Ishikawa (cell line): ENCODE data around the gene NSUN5.

ENCODE experiments used
- CEBPB ChIP-seq: IDR thresholded peaks from 2 replicates; pipeline ENCODE4 v1.6.1; 2012
- CREB1 ChIP-seq: IDR thresholded peaks from 2 replicates; pipeline ENCODE4 v1.6.1; 2012; ENCODE audit warnings: low read depth
- EGR1 ChIP-seq: IDR thresholded peaks from 2 replicates; pipeline ENCODE4 v1.6.1; 2012
- EP300 ChIP-seq: IDR thresholded peaks from 2 replicates; pipeline ENCODE4 v1.6.1; 2012; ENCODE audit warnings: borderline replicate concordance
- FOXM1 ChIP-seq: IDR thresholded peaks from 2 replicates; pipeline ENCODE4 v1.6.1; 2012; ENCODE audit warnings: low read depth, borderline replicate concordance
- NFIC ChIP-seq: IDR thresholded peaks from 2 replicates; pipeline ENCODE4 v1.6.1; 2012
- RAD21 ChIP-seq: IDR thresholded peaks from 2 replicates; pipeline ENCODE4 v1.6.1; 2012; ENCODE audit warnings: low read depth
- TAF1 ChIP-seq: IDR thresholded peaks from 2 replicates; pipeline ENCODE4 v1.6.1; 2012; ENCODE audit warnings: low read depth, mild to moderate bottlenecking
- TCF12 ChIP-seq: IDR thresholded peaks from 2 replicates; pipeline ENCODE4 v1.6.1; 2012; ENCODE audit warnings: low read depth
- TEAD4 ChIP-seq: IDR thresholded peaks from 2 replicates; pipeline ENCODE4 v1.6.1; 2012
- YY1 ChIP-seq: IDR thresholded peaks from 2 replicates; pipeline ENCODE4 v1.6.1; 2012; ENCODE audit warnings: low read depth
- ZBTB7A ChIP-seq: IDR thresholded peaks from 2 replicates; pipeline ENCODE4 v1.6.1; 2012; ENCODE audit warnings: low read depth
- TF ChIP-seq, protein P1 (sequence below): IDR thresholded peaks from 2 replicates; pipeline ENCODE4 v1.6.1; 2012
- TF ChIP-seq, protein P2 (sequence below): IDR thresholded peaks from 2 replicates; pipeline ENCODE4 v1.6.1; 2012
- TF ChIP-seq, protein P3 (sequence below): IDR thresholded peaks from 2 replicates; pipeline ENCODE4 v1.6.1; 2012; ENCODE audit warnings: low read depth, mild to moderate bottlenecking

Gene NSUN5

DNA sequence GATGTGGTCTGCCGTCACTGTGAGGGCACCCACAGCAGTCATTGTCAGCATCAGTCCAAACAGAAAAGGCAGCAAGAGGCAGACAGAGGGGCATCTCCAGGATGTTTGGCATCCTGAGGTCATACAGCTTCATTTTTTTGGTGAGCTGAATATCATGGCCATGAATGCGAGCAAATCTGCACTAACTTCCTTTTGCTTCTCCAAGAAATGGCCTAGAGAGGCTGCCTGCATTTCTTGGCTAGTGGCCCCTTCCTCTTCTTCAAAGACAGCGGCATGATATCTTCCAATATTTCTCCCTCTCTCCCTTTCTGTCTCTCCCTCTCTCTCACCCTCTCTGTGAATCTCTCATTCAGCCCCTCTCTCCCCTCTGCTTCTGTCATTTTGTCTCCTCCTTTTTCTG lies 44.2 kb upstream of the NSUN5 start:
- TF ChIP-seq NFIC (no peak), EGR1 (no peak), TAF1 (no peak), EP300 (no peak), FOXM1 (no peak), TEAD4 (no peak), CREB1 (no peak), CEBPB (no peak), TCF12 (no peak), RAD21 (no peak), ZBTB7A (no peak), YY1 (no peak)
- TF ChIP-seq, protein P1, sequence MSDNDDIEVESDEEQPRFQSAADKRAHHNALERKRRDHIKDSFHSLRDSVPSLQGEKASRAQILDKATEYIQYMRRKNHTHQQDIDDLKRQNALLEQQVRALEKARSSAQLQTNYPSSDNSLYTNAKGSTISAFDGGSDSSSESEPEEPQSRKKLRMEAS: no peak
- TF ChIP-seq, protein P2, sequence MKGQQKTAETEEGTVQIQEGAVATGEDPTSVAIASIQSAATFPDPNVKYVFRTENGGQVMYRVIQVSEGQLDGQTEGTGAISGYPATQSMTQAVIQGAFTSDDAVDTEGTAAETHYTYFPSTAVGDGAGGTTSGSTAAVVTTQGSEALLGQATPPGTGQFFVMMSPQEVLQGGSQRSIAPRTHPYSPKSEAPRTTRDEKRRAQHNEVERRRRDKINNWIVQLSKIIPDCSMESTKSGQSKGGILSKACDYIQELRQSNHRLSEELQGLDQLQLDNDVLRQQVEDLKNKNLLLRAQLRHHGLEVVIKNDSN: no peak
- TF ChIP-seq, protein P3, sequence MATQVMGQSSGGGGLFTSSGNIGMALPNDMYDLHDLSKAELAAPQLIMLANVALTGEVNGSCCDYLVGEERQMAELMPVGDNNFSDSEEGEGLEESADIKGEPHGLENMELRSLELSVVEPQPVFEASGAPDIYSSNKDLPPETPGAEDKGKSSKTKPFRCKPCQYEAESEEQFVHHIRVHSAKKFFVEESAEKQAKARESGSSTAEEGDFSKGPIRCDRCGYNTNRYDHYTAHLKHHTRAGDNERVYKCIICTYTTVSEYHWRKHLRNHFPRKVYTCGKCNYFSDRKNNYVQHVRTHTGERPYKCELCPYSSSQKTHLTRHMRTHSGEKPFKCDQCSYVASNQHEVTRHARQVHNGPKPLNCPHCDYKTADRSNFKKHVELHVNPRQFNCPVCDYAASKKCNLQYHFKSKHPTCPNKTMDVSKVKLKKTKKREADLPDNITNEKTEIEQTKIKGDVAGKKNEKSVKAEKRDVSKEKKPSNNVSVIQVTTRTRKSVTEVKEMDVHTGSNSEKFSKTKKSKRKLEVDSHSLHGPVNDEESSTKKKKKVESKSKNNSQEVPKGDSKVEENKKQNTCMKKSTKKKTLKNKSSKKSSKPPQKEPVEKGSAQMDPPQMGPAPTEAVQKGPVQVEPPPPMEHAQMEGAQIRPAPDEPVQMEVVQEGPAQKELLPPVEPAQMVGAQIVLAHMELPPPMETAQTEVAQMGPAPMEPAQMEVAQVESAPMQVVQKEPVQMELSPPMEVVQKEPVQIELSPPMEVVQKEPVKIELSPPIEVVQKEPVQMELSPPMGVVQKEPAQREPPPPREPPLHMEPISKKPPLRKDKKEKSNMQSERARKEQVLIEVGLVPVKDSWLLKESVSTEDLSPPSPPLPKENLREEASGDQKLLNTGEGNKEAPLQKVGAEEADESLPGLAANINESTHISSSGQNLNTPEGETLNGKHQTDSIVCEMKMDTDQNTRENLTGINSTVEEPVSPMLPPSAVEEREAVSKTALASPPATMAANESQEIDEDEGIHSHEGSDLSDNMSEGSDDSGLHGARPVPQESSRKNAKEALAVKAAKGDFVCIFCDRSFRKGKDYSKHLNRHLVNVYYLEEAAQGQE: no peak

DNA sequence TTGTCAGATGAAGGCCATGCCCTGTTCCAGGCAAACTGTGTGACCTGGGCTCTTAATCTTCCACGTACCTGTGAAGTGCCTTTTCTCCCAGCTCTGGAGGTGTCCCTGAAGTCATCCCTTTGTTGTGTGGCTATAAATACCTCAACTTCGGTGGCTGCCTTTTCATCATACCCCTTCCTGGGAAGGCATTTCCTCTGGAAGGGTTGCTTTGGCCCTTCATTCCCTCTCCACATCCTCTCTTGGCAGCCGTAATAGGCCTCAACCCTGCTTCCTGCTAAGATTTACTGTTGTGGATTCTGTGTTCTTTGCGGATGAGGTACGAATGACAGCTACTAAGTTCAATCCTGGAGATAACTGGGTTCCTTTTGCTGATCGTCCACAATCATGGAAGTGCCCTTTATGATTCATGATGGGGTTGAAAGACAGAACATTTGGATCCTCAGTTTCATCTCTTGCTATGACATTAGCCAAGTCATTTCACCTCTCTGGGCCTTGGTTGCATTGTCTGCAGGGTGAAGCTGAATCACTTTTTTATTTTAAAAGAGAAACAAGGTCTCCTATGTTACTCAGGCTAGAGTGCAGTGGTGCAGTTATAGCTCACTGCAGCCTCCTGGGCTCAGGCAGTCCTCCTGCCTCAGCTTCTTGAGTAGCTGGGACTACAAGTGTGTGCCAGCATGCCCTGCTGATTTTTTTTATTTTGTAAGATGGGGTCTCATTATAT lies 43.0 kb upstream of the NSUN5 start:
- TF ChIP-seq, protein P2: no peak
- no peak for TF ChIP-seq NFIC
- TF ChIP-seq EP300: no peak
- no peak for TF ChIP-seq ZBTB7A
- no peak for TF ChIP-seq EGR1
- TF ChIP-seq, protein P1: no peak
- TF ChIP-seq YY1: no peak
- TF ChIP-seq, protein P3: no peak
- TF ChIP-seq FOXM1: no peak
- TF ChIP-seq RAD21: no peak
- TF ChIP-seq TCF12: no peak
- no peak for TF ChIP-seq CEBPB
- TF ChIP-seq CREB1: no peak
- no peak for TF ChIP-seq TEAD4
- TF ChIP-seq TAF1: no peak

DNA sequence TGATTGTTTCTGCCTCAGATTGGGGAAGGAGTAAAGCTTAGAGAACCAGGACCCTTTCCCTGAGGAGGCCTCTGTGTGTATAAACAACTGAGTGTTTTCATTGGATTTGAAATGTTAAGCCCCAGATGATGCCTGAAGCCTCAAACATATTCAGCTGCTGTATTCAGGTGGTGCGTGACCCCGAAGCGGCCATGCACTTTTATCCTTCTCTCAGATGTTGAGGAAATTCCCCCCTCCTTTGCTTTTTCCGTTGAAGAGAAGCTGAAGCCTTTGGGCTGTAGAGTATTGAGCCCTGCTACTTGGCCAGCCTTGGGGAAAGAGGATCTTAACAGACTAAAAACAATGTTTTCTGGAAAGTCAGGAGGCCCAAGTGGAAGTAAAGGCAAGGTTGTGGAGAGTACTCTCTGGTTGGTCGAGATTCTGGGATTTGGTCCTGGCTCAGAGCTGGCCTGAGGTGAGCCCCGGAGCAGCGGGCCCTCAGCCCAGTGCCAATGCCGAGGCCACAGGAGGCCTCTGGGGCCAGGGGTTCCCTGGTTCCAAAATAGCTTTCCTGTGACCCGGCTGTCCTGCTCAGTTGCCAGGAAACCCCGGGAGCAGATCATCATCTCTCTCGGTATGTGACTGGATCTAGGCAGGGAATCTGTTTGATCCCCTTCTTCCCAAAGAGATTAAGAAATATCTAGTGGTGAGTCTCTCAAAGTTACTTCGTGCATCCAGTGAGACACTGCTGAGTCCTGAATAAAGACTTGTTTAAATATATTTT lies 41.9 kb upstream of the NSUN5 start:
- no peak for TF ChIP-seq TAF1
- TF ChIP-seq EGR1: no peak
- TF ChIP-seq TCF12: no peak
- TF ChIP-seq, protein P1: no peak
- no peak for TF ChIP-seq ZBTB7A
- no peak for TF ChIP-seq CREB1
- TF ChIP-seq YY1: no peak
- no peak for TF ChIP-seq TEAD4
- TF ChIP-seq, protein P2: no peak
- no peak for TF ChIP-seq NFIC

DNA sequence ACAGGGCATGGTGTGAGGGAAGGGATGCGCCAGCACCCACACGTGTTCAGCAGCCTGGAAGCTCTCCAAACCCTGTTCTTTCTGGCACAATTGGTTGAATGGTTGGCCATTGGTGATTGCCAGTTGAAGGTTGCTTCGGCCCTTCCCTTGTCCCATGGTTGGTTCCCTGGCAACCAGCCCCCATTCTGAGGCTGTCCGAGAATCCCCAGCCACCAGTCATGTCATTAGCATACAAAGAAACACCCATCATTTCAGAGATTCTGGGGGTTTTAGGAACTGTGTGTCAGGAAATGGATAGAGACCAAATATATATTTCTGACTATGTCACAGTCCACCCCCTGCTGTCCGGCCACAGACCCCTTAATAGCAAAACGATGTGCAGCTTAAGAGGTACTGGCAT lies 41.1 kb upstream of the NSUN5 start:
- TF ChIP-seq TAF1 (no peak), ZBTB7A (no peak), YY1 (no peak), CEBPB (no peak), EGR1 (no peak), TCF12 (no peak), RAD21 (no peak), NFIC (no peak), TEAD4 (no peak)
- TF ChIP-seq, protein P3: no peak
